Measurements from ENCODE around the gene TRAM2.

The TRAM2 gene

GRCh38 chr6:52594221-52594620 lies 17.4 kb upstream of the TRAM2 start:
- DNase-seq = no peak

GRCh38 chr6:52591832-52592231 lies 15.0 kb upstream of the TRAM2 start:
- no peak for DNase-seq

- DNase-seq = peak; percentile 49
Observed at GRCh38 chr6:52590152-52590891, 13.5 kb upstream of the TRAM2 start.

GRCh38 chr6:52588710-52589091 lies 11.8 kb upstream of the TRAM2 start:
- DNase-seq = no peak

GRCh38 chr6:52588087-52588709 lies 11.3 kb upstream of the TRAM2 start:
- DNase-seq = peak; percentile 45

GRCh38 chr6:52587001-52587400 lies 10.1 kb upstream of the TRAM2 start:
- DNase-seq = no peak

GRCh38 chr6:52584203-52584602 lies 7.3 kb upstream of the TRAM2 start:
- DNase-seq = no peak

- no peak for DNase-seq
Observed at GRCh38 chr6:52582996-52583395, 6.1 kb upstream of the TRAM2 start.

- DNase-seq = no peak
Observed at GRCh38 chr6:52582446-52582845, 5.6 kb upstream of the TRAM2 start.

GRCh38 chr6:52580905-52581304 lies 4.0 kb upstream of the TRAM2 start:
- DNase-seq = no peak

- DNase-seq = no peak
Observed at GRCh38 chr6:52579006-52579660, 2.3 kb upstream of the TRAM2 start.

GRCh38 chr6:52577778-52578463 lies 1.1 kb upstream of the TRAM2 start:
- DNase-seq = no peak

GRCh38 chr6:52576392-52577021 lies 353 bp downstream of the TRAM2 start:
- peak; percentile 65 for DNase-seq

GRCh38 chr6:52576054-52576391 lies 837 bp downstream of the TRAM2 start:
- no peak for DNase-seq

GRCh38 chr6:52575502-52575892 lies 1.4 kb downstream of the TRAM2 start:
- DNase-seq = no peak

GRCh38 chr6:52574709-52575501 lies 2.0 kb downstream of the TRAM2 start:
- DNase-seq = peak; percentile 47

GRCh38 chr6:52573295-52573694 lies 3.6 kb downstream of the TRAM2 start:
- DNase-seq = no peak

- DNase-seq = no peak
Observed at GRCh38 chr6:52572536-52572935, 4.3 kb downstream of the TRAM2 start.

GRCh38 chr6:52571099-52571755 lies 5.6 kb downstream of the TRAM2 start:
- DNase-seq = no peak

- no peak for DNase-seq
Observed at GRCh38 chr6:52570291-52570700, 6.6 kb downstream of the TRAM2 start.

- no peak for DNase-seq
Observed at GRCh38 chr6:52568320-52568719, 8.5 kb downstream of the TRAM2 start.

GRCh38 chr6:52566853-52567279 lies 10.0 kb downstream of the TRAM2 start:
- peak; percentile 31 for DNase-seq

All from suppressor macrophage treated with lipopolysaccharide for 4 hours (primary cell).